ENCODE results near the gene SVBP.

Gene SVBP

GRCh38 chr1:42806171-42806570 is 11.0 kb downstream of the SVBP start:
- DNase-seq (ENCODE audit: low read depth, low spot score) = no peak

GRCh38 chr1:42801832-42802473 is 15.2 kb downstream of the SVBP start:
- no peak for DNase-seq (ENCODE audit: low read depth, low spot score)

GRCh38 chr1:42797979-42798378 is 19.2 kb downstream of the SVBP start:
- DNase-seq (ENCODE audit: low read depth, low spot score) = no peak

- DNase-seq (ENCODE audit: low read depth, low spot score) = no peak
Observed at GRCh38 chr1:42797414-42797813, 19.8 kb downstream of the SVBP start.

- no peak for DNase-seq (ENCODE audit: low read depth, low spot score)
Observed at GRCh38 chr1:42793824-42794223, 23.4 kb downstream of the SVBP start.

GRCh38 chr1:42788021-42788420 is 29.2 kb downstream of the SVBP start:
- DNase-seq (ENCODE audit: low read depth, low spot score) = no peak

- no peak for DNase-seq (ENCODE audit: low read depth, low spot score)
Observed at GRCh38 chr1:42786097-42786496, 31.1 kb downstream of the SVBP start.

GRCh38 chr1:42784946-42785693 is 32.1 kb downstream of the SVBP start, which contains the start of gene TMEM269:
Gene TMEM269 (plus strand): TSS chr1:42784991. CDS start chr1:42789894, 4,903 bp downstream.
- DNase-seq (ENCODE audit: low read depth, low spot score) = no peak

GRCh38 chr1:42784547-42784945 is 32.7 kb downstream of the SVBP start:
- no peak for DNase-seq (ENCODE audit: low read depth, low spot score)

- no peak for DNase-seq (ENCODE audit: low read depth, low spot score)
Observed at GRCh38 chr1:42783092-42783491, 34.1 kb downstream of the SVBP start.

GRCh38 chr1:42780176-42780575 is 37.0 kb downstream of the SVBP start:
- DNase-seq (ENCODE audit: low read depth, low spot score) = no peak

GRCh38 chr1:42779725-42780124 is 37.5 kb downstream of the SVBP start:
- no peak for DNase-seq (ENCODE audit: low read depth, low spot score)

GRCh38 chr1:42777852-42778251 is 39.3 kb downstream of the SVBP start:
- DNase-seq (ENCODE audit: low read depth, low spot score) = no peak

GRCh38 chr1:42776502-42776901 is 40.7 kb downstream of the SVBP start:
- DNase-seq (ENCODE audit: low read depth, low spot score) = no peak

GRCh38 chr1:42774928-42775526 is 42.2 kb downstream of the SVBP start:
- DNase-seq (ENCODE audit: low read depth, low spot score) = no peak

- DNase-seq (ENCODE audit: low read depth, low spot score) = no peak
Observed at GRCh38 chr1:42773420-42773819, 43.8 kb downstream of the SVBP start.

GRCh38 chr1:42769811-42770210 is 47.4 kb downstream of the SVBP start:
- no peak for DNase-seq (ENCODE audit: low read depth, low spot score)

GRCh38 chr1:42768172-42768571 is 49.0 kb downstream of the SVBP start:
- DNase-seq (ENCODE audit: low read depth, low spot score) = no peak

GRCh38 chr1:42767510-42768000 is 49.6 kb downstream of the SVBP start:
- no peak for DNase-seq (ENCODE audit: low read depth, low spot score)

- DNase-seq (ENCODE audit: low read depth, low spot score) = peak; percentile 99
Observed at GRCh38 chr1:42766741-42767509, 50.3 kb downstream of the SVBP start, which contains the start of the genes C1orf50 and P3H1. Gene C1orf50 (plus strand): TSS chr1:42767249. CDS start chr1:42767312, 63 bp downstream. Gene P3H1 (minus strand): TSS chr1:42767028. CDS start chr1:42766971, 57 bp downstream.

GRCh38 chr1:42765832-42766740 is 51.1 kb downstream of the SVBP start:
- DNase-seq (ENCODE audit: low read depth, low spot score) = no peak
